NCI-H524 (cell line): ENCODE results near the gene CCT8L2.
"Not testable (repeated sequence)": the region's sequence is repeated elsewhere in the genome, so short reads cannot be mapped to it uniquely, and the experiment has no call there.

Experiments used
- DNase-seq, 2 experiments: peaks; one replicate each; lab custom pipeline; 2025; lab: John Stamatoyannopoulos, UW

The CCT8L2 gene

GRCh38 chr22:16595251-16595650, 2.6 kb upstream of the CCT8L2 start:
- DNase-seq, result not testable (repeated sequence)

DNA sequence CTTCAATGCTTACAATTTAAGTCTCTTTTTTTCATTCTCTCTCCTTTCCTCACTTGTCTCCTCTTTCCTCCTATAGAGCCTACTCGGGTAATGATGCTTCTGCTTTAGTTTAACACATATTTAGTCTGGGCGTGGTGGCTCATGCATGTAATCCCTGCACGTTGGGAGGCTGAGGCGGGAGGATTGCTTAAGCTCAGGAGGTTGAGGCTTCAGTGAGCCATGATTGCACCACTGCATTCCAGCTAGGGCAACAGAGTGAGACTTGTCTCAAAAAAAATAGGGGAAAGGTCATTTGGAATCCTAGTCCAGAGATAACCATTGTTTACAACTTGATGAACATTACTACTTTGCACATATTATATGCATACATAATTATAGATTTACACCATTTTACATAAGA, 1.4 kb upstream of the CCT8L2 start:
- DNase-seq, result no peak

- not testable (repeated sequence) for DNase-seq
These were observed 379 bp downstream of the CCT8L2 start for GRCh38 chr22:16592231-16592630.

DNA sequence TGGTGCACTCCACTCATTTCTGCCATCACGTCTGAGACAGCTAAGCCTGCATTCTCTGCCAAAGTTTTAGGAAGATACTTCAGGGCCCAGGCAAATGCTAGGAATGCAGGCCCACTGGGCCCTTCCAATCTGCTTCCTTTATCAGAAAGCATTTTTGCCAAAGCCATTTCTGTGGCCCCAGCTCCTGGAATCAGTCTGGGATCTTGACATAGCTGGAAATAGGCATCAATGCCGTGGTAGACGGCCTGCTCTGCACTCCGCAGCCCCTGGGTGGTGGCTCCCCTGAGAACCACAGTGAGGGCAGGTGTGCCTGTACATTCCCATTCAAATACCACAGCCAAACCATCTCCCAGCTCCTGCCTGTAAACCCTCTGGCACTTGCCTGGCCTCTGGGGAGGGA, 1.5 kb downstream of the CCT8L2 start:
- DNase-seq, result not testable (repeated sequence)

DNA sequence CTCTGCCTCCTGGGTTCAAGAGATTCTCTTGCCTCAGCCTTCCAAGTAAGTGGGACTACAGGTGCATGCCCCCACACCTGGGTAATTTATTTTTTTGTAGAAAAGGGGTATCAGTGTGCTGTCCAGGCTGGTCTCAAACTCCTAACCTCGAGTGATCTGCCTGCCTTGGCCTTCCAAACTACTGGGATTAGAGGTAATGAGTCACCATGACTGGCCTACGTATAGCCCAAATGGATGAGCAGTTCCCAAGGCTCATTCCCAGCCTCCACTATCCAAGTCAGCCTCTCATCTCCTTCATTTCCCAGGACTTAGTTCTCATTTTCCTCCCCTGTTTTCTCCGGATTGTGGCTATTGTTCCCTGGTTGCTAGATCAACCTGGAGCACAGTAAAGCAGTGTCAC, 5.6 kb downstream of the CCT8L2 start:
- no peak for DNase-seq

DNA sequence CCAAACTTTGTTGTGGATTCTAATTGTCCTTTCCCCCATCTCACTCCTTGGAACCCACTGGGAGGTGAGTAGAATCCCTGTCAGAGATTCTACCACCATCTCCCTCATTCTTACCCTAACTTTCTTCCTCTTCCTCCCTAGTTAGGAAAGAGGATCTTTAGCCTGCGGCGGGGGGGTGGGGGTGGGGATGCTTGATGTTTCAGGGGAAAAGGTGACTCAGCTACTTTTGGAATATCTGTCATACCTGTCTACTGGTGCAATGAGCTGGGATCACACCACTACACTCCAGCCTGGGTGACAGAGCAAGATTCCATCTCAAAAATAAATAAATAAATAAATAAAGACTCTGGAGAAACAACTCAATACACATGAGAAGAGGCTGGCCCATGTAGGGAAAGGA, 6.4 kb downstream of the CCT8L2 start:
- no peak for DNase-seq

DNA sequence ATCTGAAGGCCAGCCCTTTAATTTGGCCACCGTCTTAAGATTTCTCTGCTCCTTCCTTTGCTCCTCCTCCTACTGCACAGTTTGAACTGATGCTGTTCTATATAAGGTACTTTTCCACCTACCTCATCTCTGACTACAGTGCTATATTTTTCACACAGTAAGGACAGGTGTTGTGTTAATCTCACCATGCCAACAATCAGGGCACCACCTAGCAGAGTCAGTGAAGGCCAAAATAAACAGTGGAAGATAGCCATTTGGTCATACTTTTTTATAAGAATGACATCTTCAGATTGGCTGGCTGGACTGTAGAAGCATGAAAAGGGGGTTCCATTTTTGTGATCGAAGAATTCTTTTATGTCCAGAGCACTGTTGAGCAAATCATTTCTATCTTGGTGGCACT, 11.7 kb downstream of the CCT8L2 start:
- not testable (repeated sequence) for DNase-seq

DNA sequence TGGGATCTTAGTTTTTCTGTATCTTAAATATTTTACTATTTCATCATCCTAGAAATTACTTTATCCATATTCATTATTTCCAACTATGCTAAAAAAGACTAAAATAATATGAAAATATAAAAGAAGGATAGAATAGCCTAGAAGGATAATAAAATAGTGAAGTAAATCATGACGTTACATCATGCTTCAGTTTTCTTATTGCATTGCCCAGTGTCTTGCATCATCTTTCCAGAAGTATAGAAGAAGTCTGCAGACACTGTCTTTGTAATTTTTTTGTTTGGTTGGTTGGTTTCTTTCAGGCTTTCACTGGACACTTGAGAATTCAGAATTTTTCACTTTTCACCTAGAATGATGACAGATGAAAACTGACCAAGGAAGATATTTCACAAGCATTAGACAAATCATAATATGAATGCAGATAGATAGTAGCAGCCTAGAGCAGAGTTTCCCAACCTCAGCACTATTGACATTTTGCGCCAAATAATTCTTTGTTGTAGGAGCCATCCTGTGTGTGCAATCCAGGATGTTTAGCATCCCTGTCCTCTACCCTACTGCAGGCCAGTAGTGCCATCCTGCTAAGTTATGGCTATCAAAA, 23.3 kb downstream of the CCT8L2 start:
- DNase-seq, result not testable (repeated sequence)

DNA sequence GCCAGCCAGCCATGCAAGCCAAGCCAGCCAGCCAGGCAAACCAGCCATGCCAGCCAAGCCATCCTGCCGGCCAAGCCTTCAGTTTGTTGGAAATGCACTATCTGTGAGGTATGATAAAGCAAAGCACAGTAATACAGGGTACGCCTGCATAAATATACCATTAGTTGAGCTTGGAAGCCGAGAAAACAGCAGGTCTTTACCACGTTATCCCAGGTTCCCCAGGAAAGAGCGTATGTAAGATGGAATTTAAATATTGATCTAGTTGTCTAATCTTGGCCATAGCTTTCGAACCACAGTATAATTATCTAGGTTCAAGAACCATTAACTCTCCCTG, 24.2 kb downstream of the CCT8L2 start:
- DNase-seq, result no peak

DNA sequence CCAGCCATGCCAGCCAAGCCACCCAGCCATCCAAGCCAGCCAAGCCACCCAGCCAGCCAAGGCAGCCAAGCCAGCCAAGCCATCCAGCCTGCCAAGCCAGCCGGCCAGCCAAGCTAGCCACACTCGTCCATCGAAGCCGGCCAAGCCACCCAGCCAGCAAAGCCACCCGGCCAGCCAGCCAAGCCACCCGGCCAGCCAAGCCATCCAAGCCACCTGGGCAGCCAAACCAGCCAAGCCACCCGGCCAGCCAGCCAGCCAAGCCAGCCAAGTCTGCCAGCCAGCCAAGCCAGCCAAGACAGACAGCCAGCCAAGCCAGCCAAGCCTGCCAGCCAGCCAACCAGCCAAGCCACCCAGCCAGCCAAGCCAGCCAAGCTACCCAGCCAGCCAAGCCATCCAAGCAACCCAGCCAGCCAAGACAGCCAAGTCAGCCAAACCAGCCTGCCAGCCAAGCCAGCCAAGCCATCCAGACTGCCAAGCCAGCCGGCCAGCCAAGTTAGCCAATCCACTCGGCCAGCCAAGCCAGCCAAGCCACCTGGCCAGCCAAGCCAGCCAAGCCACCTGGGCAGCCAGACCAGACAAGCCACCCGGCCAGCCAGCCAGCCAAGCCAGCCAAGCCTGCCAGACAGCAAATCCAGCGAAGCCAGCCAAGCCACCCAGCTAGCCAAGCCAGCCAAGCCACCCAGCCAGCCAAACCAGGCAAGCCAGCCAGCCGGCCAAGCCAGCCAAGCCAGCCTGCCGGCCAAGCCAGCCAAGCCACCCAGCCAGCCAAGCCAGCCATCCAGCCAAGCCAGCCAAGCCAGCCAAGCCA, 24.8 kb downstream of the CCT8L2 start:
- DNase-seq, result not testable (repeated sequence)

- not testable (repeated sequence) for DNase-seq
These were observed 26.0 kb downstream of the CCT8L2 start for GRCh38 chr22:16566421-16567151.

DNA sequence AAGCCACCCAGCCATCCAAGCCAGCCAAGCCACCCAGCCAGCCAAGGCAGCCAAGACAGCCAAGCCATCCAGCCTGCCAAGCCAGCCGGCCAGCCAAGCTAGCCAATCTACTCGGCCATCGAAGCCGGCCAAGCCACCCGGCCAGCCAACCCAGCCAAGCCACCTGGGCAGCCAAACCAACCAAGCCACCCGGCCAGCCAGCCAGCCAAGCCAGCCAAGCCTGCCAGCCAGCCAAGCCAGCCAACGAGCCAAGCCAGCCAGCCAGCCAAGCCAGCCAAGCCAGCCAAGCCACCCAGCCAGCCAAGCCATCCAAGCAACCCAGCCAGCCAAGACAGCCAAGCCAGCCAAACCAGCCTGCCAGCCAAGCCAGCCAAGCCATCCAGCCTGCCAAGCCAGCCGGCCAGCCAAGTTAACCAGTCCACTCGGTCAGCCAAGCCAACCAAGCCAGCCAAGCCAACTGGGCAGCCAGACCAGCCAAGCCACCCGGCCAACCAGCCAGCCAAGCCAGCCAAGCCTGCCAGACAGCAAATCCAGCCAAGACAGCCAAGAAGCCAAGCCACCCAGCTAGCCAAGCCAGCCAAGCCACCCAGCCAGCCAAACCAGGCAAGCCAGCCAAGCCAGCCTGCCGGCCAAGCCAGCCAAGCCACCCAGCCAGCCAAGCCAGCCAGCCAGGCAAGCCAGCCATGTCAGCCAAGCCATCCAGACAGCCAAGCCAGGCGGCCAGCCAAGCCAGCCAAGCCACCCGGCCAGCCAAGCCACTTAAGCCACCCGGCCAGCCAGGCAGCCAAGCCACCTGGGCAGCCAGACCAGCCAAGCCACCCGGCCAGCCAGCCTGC, 26.8 kb downstream of the CCT8L2 start:
- not testable (repeated sequence) for DNase-seq

- DNase-seq, result not testable (repeated sequence)
These were observed 27.6 kb downstream of the CCT8L2 start for GRCh38 chr22:16564837-16565584.

DNA sequence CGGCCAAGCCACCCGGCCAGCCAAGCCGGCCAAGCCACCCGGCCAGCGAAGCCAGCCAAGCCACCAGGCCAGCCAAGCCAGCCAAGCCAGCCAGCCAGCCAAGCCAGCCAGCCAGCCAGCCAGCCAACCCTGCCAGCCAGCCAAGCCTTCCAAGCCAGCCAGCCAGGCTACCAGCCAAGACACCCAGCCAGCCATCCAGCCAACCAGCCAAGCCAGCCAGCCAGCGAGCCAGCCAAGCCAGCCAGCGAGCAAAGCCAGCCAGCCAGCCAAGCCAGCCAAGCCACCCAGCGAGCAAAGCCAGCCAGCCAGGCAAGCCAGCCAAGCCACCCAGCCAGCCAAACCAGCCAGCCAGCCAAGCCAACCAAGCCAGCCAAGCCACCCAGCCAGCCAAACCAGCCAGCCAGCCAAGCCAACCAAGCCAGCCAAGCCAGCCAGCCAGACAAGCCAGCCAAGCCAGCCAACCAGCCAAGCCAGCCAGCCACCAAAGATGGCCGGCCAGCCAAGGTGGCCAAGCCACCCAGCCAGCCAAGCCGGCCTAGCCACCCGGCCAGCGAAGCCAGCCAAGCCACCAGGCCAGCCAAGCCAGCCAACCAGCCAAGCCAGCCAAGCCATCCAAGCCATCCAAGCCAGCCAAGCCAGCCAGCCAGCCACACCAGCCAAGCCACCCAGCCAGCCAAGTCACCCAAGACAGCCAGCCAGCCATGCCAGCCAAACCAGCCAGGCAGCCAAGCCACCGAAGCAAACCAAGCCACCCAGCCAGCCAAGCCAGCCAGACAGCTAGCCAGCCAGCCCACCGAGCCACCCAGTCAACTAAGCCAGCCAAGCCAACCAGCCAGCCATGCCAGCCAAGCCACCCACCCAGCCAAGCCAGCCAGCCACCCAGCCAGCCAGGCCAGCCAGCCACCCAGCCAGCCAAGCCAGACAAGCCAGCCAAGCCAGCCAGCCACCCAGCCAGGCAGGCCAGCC, 28.8 kb downstream of the CCT8L2 start:
- DNase-seq, result no peak

DNA sequence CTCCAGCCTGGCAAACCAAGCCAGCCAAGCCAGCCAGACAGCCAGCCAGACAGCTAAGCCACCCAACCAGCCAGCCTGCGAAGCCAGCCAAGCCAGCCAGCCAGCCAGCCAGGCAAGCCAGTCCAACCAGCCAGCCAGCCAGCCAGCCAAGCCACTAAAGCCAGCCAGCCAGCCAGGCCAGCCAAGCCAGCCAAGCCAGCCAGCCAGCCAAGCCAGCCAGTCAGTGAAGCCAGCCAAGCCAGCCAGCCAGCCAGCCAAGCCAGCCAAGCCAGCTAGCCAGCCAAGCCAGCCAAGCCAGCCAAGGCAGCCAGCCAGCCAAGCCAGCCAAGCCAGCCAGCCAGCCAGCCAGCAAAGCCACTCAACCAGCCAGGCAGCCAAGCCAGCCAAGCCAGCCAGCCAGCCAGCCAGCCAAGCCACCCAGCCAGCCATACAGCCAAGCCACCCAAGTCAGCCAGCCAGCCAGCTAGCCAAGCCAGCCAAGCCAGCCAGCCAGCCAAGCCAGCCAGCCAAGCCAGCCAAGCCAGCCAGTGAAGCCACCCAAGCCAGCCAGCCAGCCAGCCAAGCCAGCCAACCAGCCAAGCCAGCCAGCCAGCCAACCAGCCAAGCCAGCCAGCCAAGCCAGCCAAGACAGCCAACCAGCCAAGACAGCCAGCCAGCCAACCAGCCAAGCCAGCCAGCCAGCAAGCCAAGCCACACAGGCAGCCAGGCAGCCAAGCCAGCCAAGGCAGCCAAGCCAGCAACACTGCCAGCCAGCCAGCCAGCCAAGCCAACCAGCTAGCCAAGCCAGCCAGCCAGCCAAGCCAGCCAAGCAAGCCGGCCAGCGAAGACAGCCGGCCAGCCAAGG, 29.7 kb downstream of the CCT8L2 start:
- no peak for DNase-seq

- DNase-seq, result not testable (repeated sequence)
These were observed 31.4 kb downstream of the CCT8L2 start for GRCh38 chr22:16561093-16561658.

DNA sequence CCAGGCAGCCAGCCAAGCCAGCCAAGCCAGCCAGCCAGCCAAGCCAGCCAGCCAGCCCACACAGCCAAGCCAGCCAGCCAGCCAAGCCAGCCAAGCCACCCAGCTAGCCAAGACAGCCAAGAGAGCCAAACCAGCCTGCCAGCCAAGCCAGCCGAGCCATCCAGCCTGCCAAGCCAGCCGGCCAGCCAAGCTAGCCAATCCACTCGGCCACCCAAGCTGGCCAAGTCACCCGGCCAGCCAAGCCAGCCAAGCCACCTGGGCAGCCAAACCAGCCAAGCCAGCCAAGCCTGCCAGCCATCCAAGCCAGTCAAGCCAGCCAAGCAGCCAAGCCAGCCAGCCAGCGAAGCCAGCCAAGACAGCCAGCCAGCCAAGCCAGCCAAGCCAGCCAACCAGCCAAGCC, 32.0 kb downstream of the CCT8L2 start:
- not testable (repeated sequence) for DNase-seq

DNA sequence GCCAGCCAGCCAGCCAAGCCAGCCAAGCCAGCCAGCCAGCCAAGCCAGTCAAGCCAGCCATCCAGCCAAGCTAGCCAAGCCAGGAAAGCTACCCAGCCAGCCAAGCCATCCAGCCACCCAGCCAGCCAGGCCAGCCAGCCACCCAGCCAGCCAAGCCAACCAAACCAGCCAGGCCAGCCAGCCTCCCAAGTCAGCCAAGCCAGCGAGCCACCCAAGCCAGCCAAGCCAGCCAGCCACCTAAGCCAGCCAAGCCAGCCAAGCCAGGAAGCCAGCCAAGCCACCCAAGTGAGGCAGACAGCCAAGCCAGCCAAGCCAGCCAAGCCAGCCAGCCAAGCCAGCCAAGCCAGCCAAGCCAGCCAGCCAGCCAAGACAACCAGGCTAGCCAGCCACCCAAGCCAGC, 32.6 kb downstream of the CCT8L2 start:
- DNase-seq, result not testable (repeated sequence)
